Hepatocyte (in vitro differentiated cells): Measurements from ENCODE around the gene GRM8. TPM values are rescaled to one million over a fixed set of nuclear protein-coding genes. Genes with fewer than 3 reads are reported as not detected.

ENCODE experiments used
- DNase-seq: peaks from one replicate; pipeline ENCODE4 v3.0.0-alpha.2; 2016; ENCODE audit warnings: low spot score
- H2AFZ ChIP-seq: fragments of 200-600 bp; sonication (generic); 2 replicates; pipeline ENCODE4 v1.6.0; 2016; ENCODE audit warnings: antibody characterized with exemption, mild to moderate bottlenecking
- H3K27ac ChIP-seq: fragments of 200-600 bp; sonication (generic); 2 replicates; pipeline ENCODE4 v1.5.1; 2016; ENCODE audit warnings: mild to moderate bottlenecking
- H3K27me3 ChIP-seq: fragments of 200-600 bp; sonication (generic); 2 replicates; pipeline ENCODE4 v1.6.1; 2016
- H3K36me3 ChIP-seq: fragments of 200-600 bp; sonication (generic); replicated peaks from 2 replicates; pipeline ENCODE4 v1.5.1; 2016; ENCODE audit warnings: low read depth; ENCODE audit not compliant: insufficient read depth
- H3K4me1 ChIP-seq: fragments of 200-600 bp; sonication (generic); 2 replicates; pipeline ENCODE4 v1.5.1; 2016; ENCODE audit warnings: mild to moderate bottlenecking, moderate library complexity; ENCODE audit not compliant: insufficient read depth
- H3K4me2 ChIP-seq: fragments of 200-600 bp; sonication (generic); 2 replicates; pipeline ENCODE4 v1.6.0; 2016
- H3K4me3 ChIP-seq: fragments of 200-600 bp; sonication (generic); 2 replicates; pipeline ENCODE4 v1.5.1; 2016; ENCODE audit warnings: mild to moderate bottlenecking
- H3K79me2 ChIP-seq: fragments of 200-600 bp; sonication (generic); 2 replicates; pipeline ENCODE4 v1.6.0; 2017; ENCODE audit warnings: mild to moderate bottlenecking
- H3K9me2 ChIP-seq: fragments of 200-600 bp; sonication (generic); replicated peaks from 2 replicates; pipeline ENCODE4 v1.6.0; 2017; ENCODE audit warnings: mild to moderate bottlenecking; ENCODE audit not compliant: insufficient read depth
- H3K9me3 ChIP-seq: fragments of 200-600 bp; sonication (generic); 2 replicates; pipeline ENCODE4 v1.5.1; 2016; ENCODE audit warnings: low read depth, mild to moderate bottlenecking
- H4K20me1 ChIP-seq: fragments of 200-600 bp; sonication (generic); 2 replicates; pipeline ENCODE4 v1.6.0; 2016; ENCODE audit warnings: mild to moderate bottlenecking; ENCODE audit not compliant: insufficient read depth, poor library complexity, severe bottlenecking
- EZH2 ChIP-seq: fragments of 200-600 bp; sonication (generic); IDR thresholded peaks from 2 replicates; pipeline ENCODE4 v1.6.1; 2016; ENCODE audit warnings: antibody characterized with exemption, mild to moderate bottlenecking, borderline replicate concordance
- EZH2phosphoT487 ChIP-seq: fragments of 200-600 bp; sonication (generic); IDR thresholded peaks from one replicate; pipeline ENCODE4 v1.6.1; 2018; ENCODE audit warnings: antibody characterized with exemption, mild to moderate bottlenecking, low read depth, moderate library complexity; ENCODE audit not compliant: unreplicated experiment, severe bottlenecking
- WGBS: methylation state at CpG from one replicate; pipeline ENCODE4 v1.1.6; 2016; ENCODE audit warnings: low lambda C conversion rate; ENCODE audit errors: missing lambda C conversion rate; 5-methylcytosine and 5-hydroxymethylcytosine counted together
- polyA plus RNA-seq: library from polyadenylated mRNA; unstranded; fragments of >200 nt; fragmentation: Nextera tagmentation; extraction: Ambion mirVana; gene quantifications from 2 replicates; pipeline ENCODE4 v1.2.1, GENCODE V29; 2016
- total RNA-seq: library from RNA; depleted of rRNA; stranded (reverse); fragments of >200 nt; gene quantifications from 2 replicates; pipeline ENCODE4 v1.2.3, GENCODE V29; 2014
- TF ChIP-seq, protein P1 (sequence below): fragments of 200-600 bp; sonication (generic); IDR thresholded peaks from 2 replicates; pipeline ENCODE4 v1.5.1; 2016; ENCODE audit warnings: antibody characterized with exemption, mild to moderate bottlenecking; ENCODE audit not compliant: poor library complexity

The GRM8 gene
- total and polyA plus RNA-seq, 2 experiments from 2014 or later = 0.62 to 4.5 TPM

DNA sequence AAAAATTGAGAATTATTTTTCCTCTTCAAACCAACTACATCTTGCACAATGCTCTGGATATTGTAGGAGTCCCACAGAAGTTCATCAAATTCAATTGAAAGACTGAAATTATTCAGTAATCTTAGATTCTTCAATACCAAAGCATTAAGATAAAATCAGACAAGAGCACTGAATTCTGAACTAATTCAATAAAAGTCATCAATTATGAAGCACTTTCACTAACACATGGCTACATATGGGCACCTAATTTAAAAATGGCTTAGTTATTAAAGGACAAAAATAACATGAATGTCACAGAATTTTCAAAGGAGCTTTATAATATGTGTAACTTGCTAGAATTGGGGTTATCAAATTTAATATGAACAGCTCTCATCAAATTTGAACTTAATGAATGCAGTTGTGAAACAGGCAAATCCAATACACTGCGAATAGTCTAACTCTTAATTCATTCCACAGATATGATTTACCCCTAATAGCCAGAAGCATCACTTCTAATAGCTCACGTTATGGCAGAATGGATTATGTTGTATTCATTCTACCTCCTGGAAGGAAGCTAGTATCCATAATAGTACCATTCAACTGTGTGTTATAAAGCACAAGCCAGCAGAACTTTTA is 116.8 kb downstream of the GRM8 start:
- H3K9me2 ChIP-seq = no peaks in the 10 kb centered on the region
- H3K4me3 ChIP-seq = no peak overlapping the region
- no peaks in the 10 kb centered on the region for H3K79me2 ChIP-seq
- no peak for TF ChIP-seq EZH2
- TF ChIP-seq EZH2phosphoT487 = no peak
- TF ChIP-seq, protein P1, sequence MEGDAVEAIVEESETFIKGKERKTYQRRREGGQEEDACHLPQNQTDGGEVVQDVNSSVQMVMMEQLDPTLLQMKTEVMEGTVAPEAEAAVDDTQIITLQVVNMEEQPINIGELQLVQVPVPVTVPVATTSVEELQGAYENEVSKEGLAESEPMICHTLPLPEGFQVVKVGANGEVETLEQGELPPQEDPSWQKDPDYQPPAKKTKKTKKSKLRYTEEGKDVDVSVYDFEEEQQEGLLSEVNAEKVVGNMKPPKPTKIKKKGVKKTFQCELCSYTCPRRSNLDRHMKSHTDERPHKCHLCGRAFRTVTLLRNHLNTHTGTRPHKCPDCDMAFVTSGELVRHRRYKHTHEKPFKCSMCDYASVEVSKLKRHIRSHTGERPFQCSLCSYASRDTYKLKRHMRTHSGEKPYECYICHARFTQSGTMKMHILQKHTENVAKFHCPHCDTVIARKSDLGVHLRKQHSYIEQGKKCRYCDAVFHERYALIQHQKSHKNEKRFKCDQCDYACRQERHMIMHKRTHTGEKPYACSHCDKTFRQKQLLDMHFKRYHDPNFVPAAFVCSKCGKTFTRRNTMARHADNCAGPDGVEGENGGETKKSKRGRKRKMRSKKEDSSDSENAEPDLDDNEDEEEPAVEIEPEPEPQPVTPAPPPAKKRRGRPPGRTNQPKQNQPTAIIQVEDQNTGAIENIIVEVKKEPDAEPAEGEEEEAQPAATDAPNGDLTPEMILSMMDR = no peak
- no peaks in the 10 kb centered on the region for H4K20me1 ChIP-seq
- no peaks in the 10 kb centered on the region for H3K27me3 ChIP-seq
- H3K36me3 ChIP-seq = no peaks in the 10 kb centered on the region
- WGBS = 80% methylated on average over 2 of the region's 2 CpGs
- no peak for DNase-seq
- H3K9me3 ChIP-seq = no peaks in the 10 kb centered on the region
- H3K27ac ChIP-seq = no peak overlapping the region
- no peak overlapping the region for H3K4me2 ChIP-seq
- no peak overlapping the region for H2AFZ ChIP-seq
- no peaks in the 10 kb centered on the region for H3K4me1 ChIP-seq

DNA sequence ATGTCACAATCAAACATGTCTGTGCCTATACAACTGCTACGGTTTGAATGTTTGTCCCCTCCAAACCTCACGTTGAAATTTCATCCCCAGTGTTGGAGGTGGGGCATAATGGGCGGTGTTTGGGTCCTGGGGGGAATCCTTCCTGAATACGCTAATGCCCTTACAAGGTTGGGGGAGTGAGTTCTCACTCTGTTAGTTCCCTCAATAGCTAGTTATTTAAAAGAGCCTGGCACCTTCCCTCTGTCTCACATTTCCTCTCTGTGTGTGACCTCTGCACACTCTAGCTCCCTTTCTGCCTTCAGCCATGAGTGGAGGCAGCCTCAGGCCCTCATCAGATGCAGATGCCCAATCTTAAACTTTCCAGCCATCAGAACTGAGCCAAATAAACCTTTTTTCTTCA is 129.5 kb downstream of the GRM8 start:
- H2AFZ ChIP-seq = no peak overlapping the region
- no peaks in the 10 kb centered on the region for H3K9me2 ChIP-seq
- H3K4me2 ChIP-seq = no peak overlapping the region
- no peaks in the 10 kb centered on the region for H3K9me3 ChIP-seq
- H3K27me3 ChIP-seq = no peaks in the 10 kb centered on the region
- 48% methylated on average over 4 of the region's 4 CpGs for WGBS
- H3K27ac ChIP-seq = no peak overlapping the region
- H3K4me1 ChIP-seq = no peaks in the 10 kb centered on the region
- DNase-seq = no peak
- no peaks in the 10 kb centered on the region for H4K20me1 ChIP-seq
- H3K36me3 ChIP-seq = no peaks in the 10 kb centered on the region
- H3K79me2 ChIP-seq = no peaks in the 10 kb centered on the region
- TF ChIP-seq EZH2phosphoT487 = no peak
- TF ChIP-seq, protein P1 = no peak
- TF ChIP-seq EZH2 = no peak
- H3K4me3 ChIP-seq = no peak overlapping the region

DNA sequence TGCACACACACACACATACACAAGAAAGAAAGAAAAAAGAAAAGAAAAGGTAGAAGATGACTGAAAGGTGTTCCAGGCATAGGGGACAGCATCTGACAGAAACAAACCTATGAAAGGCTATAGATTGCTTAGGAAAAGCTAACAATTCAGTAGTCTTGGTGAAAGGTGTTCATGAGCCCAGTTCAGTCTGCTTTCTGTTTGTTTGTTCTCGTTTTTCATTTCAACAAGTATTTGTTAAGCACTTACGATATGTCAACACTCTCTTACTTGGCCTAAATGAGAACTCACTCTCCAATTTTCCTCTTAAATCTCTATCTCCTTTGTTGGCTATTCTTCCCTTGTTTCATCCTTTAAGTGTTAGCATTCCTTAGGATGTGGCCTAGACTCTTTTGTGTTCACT is 133.2 kb downstream of the GRM8 start:
- H3K79me2 ChIP-seq = no peaks in the 10 kb centered on the region
- H3K4me2 ChIP-seq = no peak overlapping the region
- H3K9me3 ChIP-seq = no peaks in the 10 kb centered on the region
- TF ChIP-seq, protein P1 = no peak
- TF ChIP-seq EZH2 = no peak
- no peak for TF ChIP-seq EZH2phosphoT487
- H3K27me3 ChIP-seq = no peaks in the 10 kb centered on the region
- DNase-seq = no peak
- H4K20me1 ChIP-seq = no peaks in the 10 kb centered on the region
- H3K9me2 ChIP-seq = no peaks in the 10 kb centered on the region
- no peak overlapping the region for H3K27ac ChIP-seq
- H3K4me3 ChIP-seq = no peak overlapping the region
- no peaks in the 10 kb centered on the region for H3K4me1 ChIP-seq
- WGBS = 91% methylated on average over 2 of the region's 2 CpGs
- no peaks in the 10 kb centered on the region for H3K36me3 ChIP-seq
- no peak overlapping the region for H2AFZ ChIP-seq
